ENCODE data around the gene ZNF33A. TPM values are rescaled to one million over a fixed set of nuclear protein-coding genes. Genes with fewer than 3 reads are reported as not detected.

ZNF33A gene
- total RNA-seq: 10 to 100 TPM; 36.5 to 74.2 (median 46.3) TPM
- polyA plus RNA-seq: 10 to 100 TPM; 14.6 to 21.3 TPM
- 94.5 reads per million, percentile 83 among the genes with 10 or more reads in this experiment for total RNA-seq

GRCh38 chr10:38010119-38010903 is at the start of gene ZNF33A:
ZNF33A (plus strand) TSS chr10:38010675; CDS start chr10:38012342, 1,667 bp downstream.
- H3K4me3 Mint-ChIP-seq: peak within 1 kb of the TSS; percentile 85 to 96 (median 91)
- ATAC-seq (peak; percentile 88), DNase-seq (peak in 8 of 9 donors; percentile 80 to 96 (median 94))
- Histone ChIP-seq H3K4me3 (ENCODE audit: low read length) (peak within 1 kb of the TSS; percentile 94), H3K4me1 (ENCODE audit: control insufficient read depth in 2 of 2, insufficient read depth in 2 of 2, low read length in 2 of 2) (peaks cover 14% of the 10 kb centered on the region in 2 donors), H3K27me3 (ENCODE audit: control insufficient read depth in 2 of 2, insufficient read depth in 2 of 2, low read length in 2 of 2) (no peaks in the 10 kb centered on the region), H3K9me3 (ENCODE audit: control insufficient read depth in 2 of 3, low read length in 3 of 3) (no peaks in the 10 kb centered on the region), H3K27ac (ENCODE audit: low read depth, low read length) (peak within 1 kb of the TSS; percentile 96), H3K36me3 (ENCODE audit: control insufficient read depth in 2 of 3, insufficient read depth in 3 of 3, low read length in 3 of 3) (peaks cover 0 to under 1% (median 0%) of the 10 kb centered on the region in 3 experiments)
- peaks cover 10 to 26% (median 15%) of the 10 kb centered on the region in 5 donors for H3K36me3 Mint-ChIP-seq
- ChIA-PET POLR2A (interaction anchor here (0.5 to 1.8 kb wide), 10 partner anchors 8 to 393 kb away, joined by 3 to 22 read pairs (median 4); partner anchors contain the start of genes ZNF25 and ZNF37A), CTCF (interaction anchor here (1.1 kb wide), 1 partner anchor 33 kb away, joined by 5 read pairs; no protein-coding TSS in a partner anchor)
- no peaks in the 10 kb centered on the region for H3K27me3 Mint-ChIP-seq
- intact Hi-C loops (cut with micrococcal nuclease): loop anchor here (1.0 to 5.0 kb wide), 5 partner anchors 34 to 392 kb away; partner anchors contain the start of genes ZNF248 (in 2 of the 2), ZNF25 (in 2 of the 2) and ZNF37A (in 2 of the 2)
- peaks cover 0 to 2% (median 0%) of the 10 kb centered on the region in 11 donors for H3K9me3 Mint-ChIP-seq
- peak within 1 kb of the TSS; percentile 95 to 100 (median 98) for H3K27ac Mint-ChIP-seq
- H3K4me1 Mint-ChIP-seq: peaks cover 11 to 51% (median 37%) of the 10 kb centered on the region in 7 donors

- H3K9me3 ChIP-seq (ENCODE audit: control insufficient read depth in 2 of 3, low read length in 3 of 3): peaks cover 0 to 23% (median 3%) of the 10 kb centered on the region in 3 experiments
- no peak for ATAC-seq
- H3K4me3 ChIP-seq (ENCODE audit: low read length): no peak overlapping the region
- H3K4me1 ChIP-seq (ENCODE audit: control insufficient read depth in 2 of 2, insufficient read depth in 2 of 2, low read length in 2 of 2): no peaks in the 10 kb centered on the region
- Mint-ChIP-seq H3K4me1 (peaks cover 0 to 6% (median 0%) of the 10 kb centered on the region in 7 donors), H3K4me3 (no peak overlapping the region), H3K27ac (no peak overlapping the region), H3K36me3 (peaks cover 26 to 79% (median 66%) of the 10 kb centered on the region in 5 donors), H3K27me3 (no peaks in the 10 kb centered on the region), H3K9me3 (peaks cover 0 to 50% (median 24%) of the 10 kb centered on the region in 11 donors)
- POLR2A ChIA-PET: interaction anchor here (2.5 kb wide), 1 partner anchor 11 kb away, joined by 10 read pairs; the partner anchor contains the start of gene ZNF25
- no peaks in the 10 kb centered on the region for H3K27me3 ChIP-seq (ENCODE audit: control insufficient read depth in 2 of 2, insufficient read depth in 2 of 2, low read length in 2 of 2)
- peaks cover 0 to 48% (median 4%) of the 10 kb centered on the region in 3 experiments for H3K36me3 ChIP-seq (ENCODE audit: control insufficient read depth in 2 of 3, insufficient read depth in 3 of 3, low read length in 3 of 3)
- CTCF ChIA-PET: no interaction called here
- no peak overlapping the region for H3K27ac ChIP-seq (ENCODE audit: low read depth, low read length)
- intact Hi-C loops (cut with micrococcal nuclease): no loop called here
- no peak for DNase-seq
These were observed 45.5 kb upstream of the ZNF33A start for GRCh38 chr10:37965006-37965405.

DNA sequence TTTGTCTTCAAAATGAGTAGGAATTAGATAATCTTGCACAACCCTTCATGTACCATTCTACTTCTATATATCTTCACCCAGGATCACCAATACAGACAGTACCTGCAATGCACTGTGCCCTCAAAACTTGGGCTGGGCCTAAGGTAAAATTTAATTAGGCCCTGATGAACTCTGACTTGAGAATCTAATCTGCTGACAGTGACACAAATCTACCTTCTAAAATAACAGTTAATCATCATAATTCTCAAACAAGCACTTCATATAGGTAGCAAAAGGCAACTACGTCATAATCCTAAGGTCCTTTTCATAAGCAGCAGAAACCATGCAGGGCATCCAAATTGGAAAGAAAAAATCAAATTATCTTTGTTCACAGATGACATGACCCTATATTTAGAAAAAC is 38.1 kb upstream of the ZNF33A start:
- H3K27me3 ChIP-seq (ENCODE audit: control insufficient read depth in 2 of 2, insufficient read depth in 2 of 2, low read length in 2 of 2): no peaks in the 10 kb centered on the region
- Mint-ChIP-seq H3K27me3 (no peaks in the 10 kb centered on the region), H3K9me3 (peaks cover 0 to 13% (median 3%) of the 10 kb centered on the region in 11 donors), H3K4me1 (peaks cover 19 to 36% (median 28%) of the 10 kb centered on the region in 7 donors), H3K4me3 (no peak overlapping the region), H3K27ac (no peak overlapping the region), H3K36me3 (peaks cover 4 to 50% (median 34%) of the 10 kb centered on the region in 5 donors)
- ChIA-PET CTCF (no interaction called here), POLR2A (interaction anchor here (0.5 kb wide), 1 partner anchor 110 kb away, joined by 4 read pairs; no protein-coding TSS in a partner anchor)
- H3K4me1 ChIP-seq (ENCODE audit: control insufficient read depth in 2 of 2, insufficient read depth in 2 of 2, low read length in 2 of 2): peaks cover 6 to 10% of the 10 kb centered on the region in 2 donors
- H3K9me3 ChIP-seq (ENCODE audit: control insufficient read depth in 2 of 3, low read length in 3 of 3): no peaks in the 10 kb centered on the region
- peaks cover 0 to 24% (median 0%) of the 10 kb centered on the region in 3 experiments for H3K36me3 ChIP-seq (ENCODE audit: control insufficient read depth in 2 of 3, insufficient read depth in 3 of 3, low read length in 3 of 3)
- intact Hi-C loops (cut with micrococcal nuclease): loop anchor here in 1 of 2 donors (10.0 kb wide), 1 partner anchor 392 kb away; no protein-coding TSS in a partner anchor
- no peak for DNase-seq
- no peak overlapping the region for H3K4me3 ChIP-seq (ENCODE audit: low read length)
- no peak overlapping the region for H3K27ac ChIP-seq (ENCODE audit: low read depth, low read length)
- ATAC-seq: no peak

- ChIA-PET CTCF (interaction anchor here (0.5 kb wide), 1 partner anchor 29 kb away, joined by 4 read pairs; no protein-coding TSS in a partner anchor), POLR2A (interaction anchor here (0.5 to 3.5 kb wide), 11 partner anchors 11 to 150 kb away, joined by 3 to 25 read pairs (median 4); partner anchors contain the start of genes ZNF33A and ZNF37A)
- intact Hi-C loops (cut with micrococcal nuclease): loop anchor here in 1 of 2 donors (10.0 kb wide), 1 partner anchor 389 kb away; no protein-coding TSS in a partner anchor
- ATAC-seq: no peak
- Mint-ChIP-seq H3K27me3 (peaks cover 0 to 2% (median 0%) of the 10 kb centered on the region in 5 donors), H3K4me1 (peaks cover 19 to 36% (median 27%) of the 10 kb centered on the region in 7 donors), H3K9me3 (peaks cover 0 to 7% (median 0%) of the 10 kb centered on the region in 11 donors), H3K36me3 (peaks cover 0 to 23% (median 9%) of the 10 kb centered on the region in 5 donors), H3K27ac (peak overlapping the region; percentile 92 to 99 (median 97)), H3K4me3 (peak overlapping the region; percentile 87 to 100 (median 95))
- no peaks in the 10 kb centered on the region for H3K27me3 ChIP-seq (ENCODE audit: control insufficient read depth in 2 of 2, insufficient read depth in 2 of 2, low read length in 2 of 2)
- H3K4me1 ChIP-seq (ENCODE audit: control insufficient read depth in 2 of 2, insufficient read depth in 2 of 2, low read length in 2 of 2): peaks cover 6 to 10% of the 10 kb centered on the region in 2 donors
- DNase-seq: peak in 5 of 9 donors; percentile 13 to 29 (median 23)
- H3K9me3 ChIP-seq (ENCODE audit: control insufficient read depth in 2 of 3, low read length in 3 of 3): no peaks in the 10 kb centered on the region
- H3K36me3 ChIP-seq (ENCODE audit: control insufficient read depth in 2 of 3, insufficient read depth in 3 of 3, low read length in 3 of 3): no peaks in the 10 kb centered on the region
- peak overlapping the region; percentile 62 for H3K4me3 ChIP-seq (ENCODE audit: low read length)
- peak overlapping the region; percentile 95 for H3K27ac ChIP-seq (ENCODE audit: low read depth, low read length)
These were observed 35.0 kb upstream of the ZNF33A start for GRCh38 chr10:37975401-37975991.

- ATAC-seq (peak; percentile 94), DNase-seq (peak; percentile 83 to 97 (median 96))
- H3K4me3 ChIP-seq (ENCODE audit: low read length): peak within 1 kb of the TSS; percentile 62
- peak within 1 kb of the TSS; percentile 95 for H3K27ac ChIP-seq (ENCODE audit: low read depth, low read length)
- H3K36me3 Mint-ChIP-seq: peaks cover 0 to 18% (median 6%) of the 10 kb centered on the region in 5 donors
- peaks cover 19 to 36% (median 27%) of the 10 kb centered on the region in 7 donors for H3K4me1 Mint-ChIP-seq
- H3K4me1 ChIP-seq (ENCODE audit: control insufficient read depth in 2 of 2, insufficient read depth in 2 of 2, low read length in 2 of 2): peaks cover 6 to 10% of the 10 kb centered on the region in 2 donors
- intact Hi-C loops (cut with micrococcal nuclease): loop anchor here (1.0 to 10.0 kb wide), 7 partner anchors 34 to 426 kb away; partner anchors contain the start of genes ZNF248 (in 2 of the 2), ZNF33A (in 2 of the 2) and ZNF37A (in 2 of the 2)
- peaks cover 0 to 2% (median 0%) of the 10 kb centered on the region in 5 donors for H3K27me3 Mint-ChIP-seq
- H3K9me3 Mint-ChIP-seq: peaks cover 0 to 4% (median 0%) of the 10 kb centered on the region in 11 donors
- no peaks in the 10 kb centered on the region for H3K36me3 ChIP-seq (ENCODE audit: control insufficient read depth in 2 of 3, insufficient read depth in 3 of 3, low read length in 3 of 3)
- no peaks in the 10 kb centered on the region for H3K9me3 ChIP-seq (ENCODE audit: control insufficient read depth in 2 of 3, low read length in 3 of 3)
- no peaks in the 10 kb centered on the region for H3K27me3 ChIP-seq (ENCODE audit: control insufficient read depth in 2 of 2, insufficient read depth in 2 of 2, low read length in 2 of 2)
- H3K27ac Mint-ChIP-seq: peak within 1 kb of the TSS; percentile 92 to 99 (median 97)
- peak within 1 kb of the TSS; percentile 87 to 100 (median 95) for H3K4me3 Mint-ChIP-seq
- ChIA-PET CTCF (interaction anchor here (0.5 to 1.2 kb wide), 5 partner anchors 13 to 117 kb away, joined by 3 to 5 read pairs (median 4); partner anchors contain the start of genes ZNF33A and ZNF37A), POLR2A (interaction anchor here (0.5 to 3.5 kb wide), 14 partner anchors 11 to 427 kb away, joined by 3 to 25 read pairs (median 4); partner anchors contain the start of genes ZNF248, ZNF33A and ZNF37A)
These were observed 34.2 kb upstream of the ZNF33A start, which contains the start of gene ZNF25 for GRCh38 chr10:37976091-37976879. ZNF25 (minus strand) TSS chr10:37976647; CDS start chr10:37971722, 4,925 bp downstream.
